ENCODE results near the gene NCKAP5. TPM values are rescaled to one million over a fixed set of nuclear protein-coding genes. Genes with fewer than 3 reads are reported as not detected.

The NCKAP5 gene
- total and polyA plus RNA-seq, 9 of the 15 experiments (the other 6 are each of a cell fraction or from before 2014, with no cell fraction given) = not detected

- H3K9me3 ChIP-seq (replicated peaks; ENCODE audit: control insufficient read depth, insufficient read depth, low read depth, low read length) = no peaks in the 10 kb centered on the region
- no peak overlapping the region for H3K9ac ChIP-seq (ENCODE audit: insufficient read depth in 1 of 2, low read depth in 2 of 2, low read length in 2 of 2)
- H3K27ac ChIP-seq (ENCODE audit: extremely low read depth, low read depth, low read length) = no peak overlapping the region
- BruUV-seq (replicated peaks) = no TSS peak
- no peak overlapping the region for H3K4me3 ChIP-seq
- H3K36me3 ChIP-seq (ENCODE audit: control insufficient read depth, insufficient read depth, low read length) = no peaks in the 10 kb centered on the region
- FAIRE-seq (no peak), DNase-seq (ENCODE audit: extremely low read depth in 1 of 4, low spot score in 3 of 4) (no peak), ATAC-seq (no peak)
- intact Hi-C loops (cut with micrococcal nuclease) = no loop called here
- WGBS (ENCODE audit: insufficient coverage, low coverage, missing lambda C conversion rate) = 0% methylated on average over 1 of the region's 1 CpG
- TF ChIP-seq KLF10 (CRISPR knock-in tag; IDR thresholded peaks at IDR 0.05) = no peak
- no peaks in the 10 kb centered on the region for H3K79me2 ChIP-seq (ENCODE audit: control insufficient read depth, insufficient read depth, low read length)
- H3K9me1 ChIP-seq (ENCODE audit: control insufficient read depth, insufficient read depth, low read length) = no peaks in the 10 kb centered on the region
- H4K20me1 ChIP-seq (replicated peaks; ENCODE audit: control insufficient read depth, insufficient read depth, low read length) = no peaks in the 10 kb centered on the region
- in situ Hi-C loops (cut with MboI) = no loop called here
- CTCF ChIA-PET (ENCODE audit: low intra/inter-chr PET ratio) = no interaction called here
- POLR2A ChIA-PET = no interaction called here
- H2AFZ ChIP-seq (ENCODE audit: low read depth, low read length) = no peak overlapping the region
- H3K4me1 ChIP-seq (replicated peaks in 1 of 2; ENCODE audit: control insufficient read depth in 2 of 2, insufficient read depth in 2 of 2, low read length in 2 of 2) = no peaks in the 10 kb centered on the region
- H3K4me2 ChIP-seq (ENCODE audit: insufficient read depth, low read length) = no peak overlapping the region
- H3K27me3 ChIP-seq (ENCODE audit: control insufficient read depth in 2 of 2, insufficient read depth in 2 of 2, low read length in 2 of 2) = no peaks in the 10 kb centered on the region
Measured at GRCh38 chr2:133140620-133141019, 427.6 kb downstream of the NCKAP5 start.

GRCh38 chr2:133139847-133140533 is 428.3 kb downstream of the NCKAP5 start:
- ChIA-PET POLR2A (no interaction called here), CTCF (ENCODE audit: low intra/inter-chr PET ratio) (no interaction called here)
- intact Hi-C loops (cut with micrococcal nuclease) (no loop called here), in situ Hi-C loops (cut with MboI) (no loop called here)
- no peak for FAIRE-seq
- no peaks in the 10 kb centered on the region for H3K9me3 ChIP-seq (replicated peaks; ENCODE audit: control insufficient read depth, insufficient read depth, low read depth, low read length)
- no peak overlapping the region for H2AFZ ChIP-seq (ENCODE audit: low read depth, low read length)
- H4K20me1 ChIP-seq (replicated peaks; ENCODE audit: control insufficient read depth, insufficient read depth, low read length) = no peaks in the 10 kb centered on the region
- H3K36me3 ChIP-seq (ENCODE audit: control insufficient read depth, insufficient read depth, low read length) = no peaks in the 10 kb centered on the region
- ATAC-seq = no peak
- H3K9me1 ChIP-seq (ENCODE audit: control insufficient read depth, insufficient read depth, low read length) = no peaks in the 10 kb centered on the region
- no peaks in the 10 kb centered on the region for H3K79me2 ChIP-seq (ENCODE audit: control insufficient read depth, insufficient read depth, low read length)
- H3K4me3 ChIP-seq = no peak overlapping the region
- WGBS (ENCODE audit: insufficient coverage, low coverage, missing lambda C conversion rate) = 0% methylated on average over 4 of the region's 4 CpGs
- H3K4me2 ChIP-seq (ENCODE audit: insufficient read depth, low read length) = no peak overlapping the region
- no peak overlapping the region for H3K27ac ChIP-seq (ENCODE audit: extremely low read depth, low read depth, low read length)
- no peak for DNase-seq (ENCODE audit: extremely low read depth in 1 of 4, low spot score in 3 of 4)
- BruUV-seq (replicated peaks) = no TSS peak
- H3K9ac ChIP-seq (ENCODE audit: insufficient read depth in 1 of 2, low read depth in 2 of 2, low read length in 2 of 2) = no peak overlapping the region
- no peaks in the 10 kb centered on the region for H3K4me1 ChIP-seq (replicated peaks in 1 of 2; ENCODE audit: control insufficient read depth in 2 of 2, insufficient read depth in 2 of 2, low read length in 2 of 2)
- H3K27me3 ChIP-seq (ENCODE audit: control insufficient read depth in 2 of 2, insufficient read depth in 2 of 2, low read length in 2 of 2) = no peaks in the 10 kb centered on the region
- TF ChIP-seq STAT5A (IDR thresholded peaks at IDR 0.05; ENCODE audit: borderline replicate concordance, low read length) (no peak), ELF4 (CRISPR knock-in tag; IDR thresholded peaks at IDR 0.05) (no peak), ZNF77 (CRISPR knock-in tag; IDR thresholded peaks at IDR 0.05) (no peak), MNT (conservative IDR thresholded peaks at IDR 0.05) (no peak), POLR3G (IDR thresholded peaks at IDR 0.05; ENCODE audit: extremely low read depth, insufficient read length, insufficient replicate concordance) (no peak), BRD4 (IDR thresholded peaks at IDR 0.05) (no peak), CHCHD3 (CRISPR knock-in tag; IDR thresholded peaks at IDR 0.05) (no peak), CHD2 (IDR thresholded peaks at IDR 0.05; ENCODE audit: low read depth, low read length) (no peak), TFAM (CRISPR knock-in tag; conservative IDR thresholded peaks at IDR 0.05) (no peak), ZNF146 (CRISPR knock-in tag; IDR thresholded peaks at IDR 0.05; ENCODE audit: unreplicated experiment) (no peak), SRSF3 (IDR thresholded peaks at IDR 0.05; ENCODE audit: insufficient read depth, low read length) (no peak), BDP1 (IDR thresholded peaks at IDR 0.05; ENCODE audit: insufficient read depth, insufficient read length) (no peak)
- TF ChIP-seq, protein P1, sequence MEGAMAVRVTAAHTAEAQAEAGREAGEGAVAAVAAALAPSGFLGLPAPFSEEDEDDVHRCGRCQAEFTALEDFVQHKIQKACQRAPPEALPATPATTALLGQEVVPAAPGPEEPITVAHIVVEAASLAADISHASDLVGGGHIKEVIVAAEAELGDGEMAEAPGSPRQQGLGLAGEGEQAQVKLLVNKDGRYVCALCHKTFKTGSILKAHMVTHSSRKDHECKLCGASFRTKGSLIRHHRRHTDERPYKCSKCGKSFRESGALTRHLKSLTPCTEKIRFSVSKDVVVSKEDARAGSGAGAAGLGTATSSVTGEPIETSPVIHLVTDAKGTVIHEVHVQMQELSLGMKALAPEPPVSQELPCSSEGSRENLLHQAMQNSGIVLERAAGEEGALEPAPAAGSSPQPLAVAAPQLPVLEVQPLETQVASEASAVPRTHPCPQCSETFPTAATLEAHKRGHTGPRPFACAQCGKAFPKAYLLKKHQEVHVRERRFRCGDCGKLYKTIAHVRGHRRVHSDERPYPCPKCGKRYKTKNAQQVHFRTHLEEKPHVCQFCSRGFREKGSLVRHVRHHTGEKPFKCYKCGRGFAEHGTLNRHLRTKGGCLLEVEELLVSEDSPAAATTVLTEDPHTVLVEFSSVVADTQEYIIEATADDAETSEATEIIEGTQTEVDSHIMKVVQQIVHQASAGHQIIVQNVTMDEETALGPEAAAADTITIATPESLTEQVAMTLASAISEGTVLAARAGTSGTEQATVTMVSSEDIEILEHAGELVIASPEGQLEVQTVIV (CRISPR knock-in tag; IDR thresholded peaks at IDR 0.05; ENCODE audit: borderline replicate concordance) = no peak

All from K562 (cell line).